GM13977 (cell line): ENCODE data around the gene ASPDH.

Source experiments
- DNase-seq: peaks from one replicate; pipeline ENCODE4 v3.0.0; 2012; ENCODE audit warnings: low spot score
- CTCF ChIP-seq: IDR thresholded peaks from 2 replicates; pipeline ENCODE4 v1.5.1; 2012; ENCODE audit warnings: mild to moderate bottlenecking, control low read depth; ENCODE audit not compliant: insufficient read depth; ENCODE audit errors: extremely low read depth, missing control alignments
- in situ Hi-C: fragments of 300-500 bp; cut with MboI; formaldehyde crosslinking; loops from one replicate; pipeline ENCODE4 v1.12.0; 2022; ENCODE audit warnings: low sequenced_read_pairs, low pct_unique_long_range_greater_than_20kb, mixed read lengths, inconsistent platforms; ENCODE audit not compliant: unreplicated experiment

The ASPDH gene

GRCh38 chr19:50548191-50549058 is 34.7 kb upstream of the ASPDH start:
- no peak for TF ChIP-seq CTCF
- in situ Hi-C loops = loop anchor here (25.0 kb wide), 1 partner anchor 239 kb away; the partner anchor contains the start of gene ACP4

GRCh38 chr19:50547385-50548190 is 33.9 kb upstream of the ASPDH start:
- no peak for DNase-seq
- in situ Hi-C loops = loop anchor here (25.0 kb wide), 1 partner anchor 240 kb away; the partner anchor contains the start of gene ACP4
- no peak for TF ChIP-seq CTCF

More at GRCh38 chr19:50548191-50549058, 34.7 kb upstream of the ASPDH start:
- no peak for DNase-seq

- in situ Hi-C loops = loop anchor here (25.0 kb wide), 1 partner anchor 241 kb away; the partner anchor contains the start of gene ACP4
- DNase-seq = no peak
- no peak for TF ChIP-seq CTCF
Measured at GRCh38 chr19:50546527-50547221, 33.0 kb upstream of the ASPDH start.

GRCh38 chr19:50542943-50543342 is 29.2 kb upstream of the ASPDH start:
- in situ Hi-C loops = loop anchor here (25.0 kb wide), 1 partner anchor 244 kb away; the partner anchor contains the start of gene ACP4
- DNase-seq = no peak
- no peak for TF ChIP-seq CTCF

- DNase-seq = peak; percentile 86
- in situ Hi-C loops = loop anchor here (25.0 kb wide), 1 partner anchor 250 kb away; the partner anchor contains the start of gene ACP4
- peak; percentile 86 for TF ChIP-seq CTCF
Measured at GRCh38 chr19:50537769-50538230, 24.1 kb upstream of the ASPDH start.

GRCh38 chr19:50537306-50537685 is 23.6 kb upstream of the ASPDH start:
- no peak for TF ChIP-seq CTCF
- DNase-seq = no peak
- in situ Hi-C loops = loop anchor here (25.0 kb wide), 1 partner anchor 250 kb away; the partner anchor contains the start of gene ACP4
